ENCODE measurements around the gene PCDH9. TPM values are rescaled to one million over a fixed set of nuclear protein-coding genes. Genes with fewer than 3 reads are reported as not detected.

Gene PCDH9
- total RNA-seq, 1 donor from 2014 or later, result 6.8 TPM

GRCh38 chr13:66971004-66971403, 259.1 kb downstream of the PCDH9 start:
- no peak overlapping the region for H3K27ac ChIP-seq (ENCODE audit: low read depth, low read length)
- no peaks in the 10 kb centered on the region for H3K4me1 ChIP-seq (ENCODE audit: control insufficient read depth in 3 of 3, insufficient read depth in 3 of 3, low read length in 3 of 3)
- no peak overlapping the region for H3K4me3 ChIP-seq (ENCODE audit: low read length in 3 of 3)
- H3K27me3 ChIP-seq (ENCODE audit: control insufficient read depth in 3 of 3, insufficient read depth in 3 of 3, low read length in 3 of 3), result no peaks in the 10 kb centered on the region
- H3K9me3 ChIP-seq (ENCODE audit: control insufficient read depth in 3 of 3, low read length in 3 of 3), result no peaks in the 10 kb centered on the region
- H3K36me3 ChIP-seq (ENCODE audit: control insufficient read depth in 3 of 3, insufficient read depth in 3 of 3, low read length in 3 of 3), result no peaks in the 10 kb centered on the region
- H3K9ac ChIP-seq (ENCODE audit: low read depth in 1 of 3, low read length in 3 of 3), result no peak overlapping the region

GRCh38 chr13:66969291-66969690, 260.8 kb downstream of the PCDH9 start:
- no peaks in the 10 kb centered on the region for H3K9me3 ChIP-seq (ENCODE audit: control insufficient read depth in 3 of 3, low read length in 3 of 3)
- H3K27me3 ChIP-seq (ENCODE audit: control insufficient read depth in 3 of 3, insufficient read depth in 3 of 3, low read length in 3 of 3), result no peaks in the 10 kb centered on the region
- H3K4me3 ChIP-seq (ENCODE audit: low read length in 3 of 3), result no peak overlapping the region
- no peak overlapping the region for H3K27ac ChIP-seq (ENCODE audit: low read depth, low read length)
- H3K4me1 ChIP-seq (ENCODE audit: control insufficient read depth in 3 of 3, insufficient read depth in 3 of 3, low read length in 3 of 3), result no peaks in the 10 kb centered on the region
- H3K9ac ChIP-seq (ENCODE audit: low read depth in 1 of 3, low read length in 3 of 3), result no peak overlapping the region
- H3K36me3 ChIP-seq (ENCODE audit: control insufficient read depth in 3 of 3, insufficient read depth in 3 of 3, low read length in 3 of 3), result no peaks in the 10 kb centered on the region

DNA sequence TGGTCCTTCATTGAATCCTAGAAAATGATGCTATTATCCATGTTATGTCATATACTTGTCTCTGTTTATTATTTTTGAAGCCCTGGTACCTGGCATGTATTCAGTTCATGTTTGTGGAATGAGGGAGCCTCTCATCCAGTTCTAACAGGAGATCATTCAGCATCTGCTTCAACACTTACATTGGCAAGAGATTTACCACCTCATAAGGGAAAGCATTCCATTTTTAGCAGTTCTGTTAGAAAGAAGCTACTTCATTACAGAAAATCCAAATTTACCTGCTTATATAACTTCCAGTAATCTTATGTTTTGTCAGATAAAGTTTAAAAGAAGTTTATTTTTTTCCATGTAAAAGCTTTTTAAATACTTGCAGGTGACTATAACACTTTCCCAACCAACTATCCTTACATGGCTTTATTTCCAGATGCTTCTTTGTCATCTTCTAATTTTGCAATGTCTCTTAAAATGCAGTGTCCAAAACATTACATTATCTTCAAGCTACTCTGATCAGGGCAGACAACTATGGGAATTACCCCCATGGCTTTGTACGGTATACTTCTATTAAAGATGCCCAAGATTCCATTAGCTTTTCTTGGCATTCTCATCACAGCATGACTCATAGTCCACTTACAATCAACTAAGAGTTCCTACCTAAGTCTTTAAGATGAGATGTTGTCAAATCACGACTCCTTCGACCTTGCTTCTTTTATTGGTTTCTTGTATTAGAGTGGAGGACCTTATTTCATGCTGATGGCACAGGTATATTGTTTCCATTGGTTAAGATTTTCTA, 262.1 kb downstream of the PCDH9 start:
- no peaks in the 10 kb centered on the region for H3K4me1 ChIP-seq (ENCODE audit: control insufficient read depth in 3 of 3, insufficient read depth in 3 of 3, low read length in 3 of 3)
- H3K9ac ChIP-seq (ENCODE audit: low read depth in 1 of 3, low read length in 3 of 3), result no peak overlapping the region
- no peak overlapping the region for H3K27ac ChIP-seq (ENCODE audit: low read depth, low read length)
- no peaks in the 10 kb centered on the region for H3K9me3 ChIP-seq (ENCODE audit: control insufficient read depth in 3 of 3, low read length in 3 of 3)
- H3K36me3 ChIP-seq (ENCODE audit: control insufficient read depth in 3 of 3, insufficient read depth in 3 of 3, low read length in 3 of 3), result no peaks in the 10 kb centered on the region
- H3K27me3 ChIP-seq (ENCODE audit: control insufficient read depth in 3 of 3, insufficient read depth in 3 of 3, low read length in 3 of 3), result no peaks in the 10 kb centered on the region
- no peak overlapping the region for H3K4me3 ChIP-seq (ENCODE audit: low read length in 3 of 3)

DNA sequence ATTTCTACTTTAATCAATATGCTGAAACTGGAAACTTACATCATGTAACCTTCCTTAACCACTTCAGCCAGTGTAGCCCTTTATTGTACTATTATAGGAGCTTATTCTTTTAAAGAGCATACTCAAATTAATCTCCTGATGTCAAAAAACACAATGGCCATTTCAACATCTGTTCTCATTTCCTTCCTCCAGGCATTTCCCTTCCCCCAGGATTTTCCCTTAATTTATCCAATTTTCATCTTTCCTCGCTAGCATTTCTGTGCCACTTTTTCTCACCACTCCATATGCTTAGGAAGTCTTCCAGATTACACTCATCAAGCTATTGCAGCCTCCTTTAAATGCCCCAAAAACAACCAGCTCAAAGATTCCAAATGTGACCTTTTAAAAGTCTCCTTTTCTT, 265.0 kb downstream of the PCDH9 start:
- no peaks in the 10 kb centered on the region for H3K4me1 ChIP-seq (ENCODE audit: control insufficient read depth in 3 of 3, insufficient read depth in 3 of 3, low read length in 3 of 3)
- H3K4me3 ChIP-seq (ENCODE audit: low read length in 3 of 3), result no peak overlapping the region
- no peaks in the 10 kb centered on the region for H3K9me3 ChIP-seq (ENCODE audit: control insufficient read depth in 3 of 3, low read length in 3 of 3)
- no peak overlapping the region for H3K27ac ChIP-seq (ENCODE audit: low read depth, low read length)
- no peaks in the 10 kb centered on the region for H3K36me3 ChIP-seq (ENCODE audit: control insufficient read depth in 3 of 3, insufficient read depth in 3 of 3, low read length in 3 of 3)
- no peaks in the 10 kb centered on the region for H3K27me3 ChIP-seq (ENCODE audit: control insufficient read depth in 3 of 3, insufficient read depth in 3 of 3, low read length in 3 of 3)
- H3K9ac ChIP-seq (ENCODE audit: low read depth in 1 of 3, low read length in 3 of 3), result no peak overlapping the region

DNA sequence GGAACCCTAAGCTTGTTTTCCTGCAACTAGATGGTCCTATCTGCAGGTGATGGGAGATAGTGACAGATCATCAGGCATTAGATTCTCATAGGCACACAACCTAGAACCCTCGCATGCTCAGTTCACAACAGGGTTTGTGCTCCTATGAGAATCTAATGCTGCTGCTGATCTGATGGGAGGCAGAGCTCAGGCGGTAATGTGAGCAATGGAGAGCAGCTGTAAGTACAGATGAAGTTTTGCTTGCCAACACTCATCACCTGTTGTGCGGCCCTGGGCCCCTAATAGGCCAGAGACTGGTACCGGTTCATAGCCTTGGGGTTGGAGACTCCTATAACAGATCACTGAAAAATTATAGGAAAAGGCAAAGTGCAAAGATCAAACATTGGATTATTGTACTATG, 267.2 kb downstream of the PCDH9 start:
- no peak overlapping the region for H3K9ac ChIP-seq (ENCODE audit: low read depth in 1 of 3, low read length in 3 of 3)
- H3K4me3 ChIP-seq (ENCODE audit: low read length in 3 of 3), result no peak overlapping the region
- H3K4me1 ChIP-seq (ENCODE audit: control insufficient read depth in 3 of 3, insufficient read depth in 3 of 3, low read length in 3 of 3), result no peaks in the 10 kb centered on the region
- H3K27ac ChIP-seq (ENCODE audit: low read depth, low read length), result no peak overlapping the region
- H3K36me3 ChIP-seq (ENCODE audit: control insufficient read depth in 3 of 3, insufficient read depth in 3 of 3, low read length in 3 of 3), result no peaks in the 10 kb centered on the region
- H3K27me3 ChIP-seq (ENCODE audit: control insufficient read depth in 3 of 3, insufficient read depth in 3 of 3, low read length in 3 of 3), result no peaks in the 10 kb centered on the region
- no peaks in the 10 kb centered on the region for H3K9me3 ChIP-seq (ENCODE audit: control insufficient read depth in 3 of 3, low read length in 3 of 3)

DNA sequence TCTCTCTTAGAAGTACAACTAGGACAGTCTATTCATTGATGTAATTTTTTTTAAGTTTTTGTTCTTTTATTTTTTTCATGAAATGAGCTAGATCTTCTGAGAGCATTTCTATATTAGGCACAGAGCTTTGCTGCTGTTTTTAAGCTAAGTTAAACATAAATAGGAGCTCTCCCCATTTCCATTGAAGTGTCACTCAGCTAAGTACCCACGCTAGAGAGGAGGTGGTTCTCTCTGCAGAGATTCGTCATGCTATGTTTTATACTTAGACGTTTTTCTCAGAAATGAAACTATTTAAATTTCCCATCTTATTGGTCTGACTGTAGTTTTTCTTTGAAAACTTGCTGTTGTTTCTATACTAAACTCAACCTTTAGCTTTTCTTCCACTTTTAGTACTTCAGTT, 271.5 kb downstream of the PCDH9 start:
- no peak overlapping the region for H3K27ac ChIP-seq (ENCODE audit: low read depth, low read length)
- H3K9me3 ChIP-seq (ENCODE audit: control insufficient read depth in 3 of 3, low read length in 3 of 3), result no peaks in the 10 kb centered on the region
- no peak overlapping the region for H3K9ac ChIP-seq (ENCODE audit: low read depth in 1 of 3, low read length in 3 of 3)
- H3K36me3 ChIP-seq (ENCODE audit: control insufficient read depth in 3 of 3, insufficient read depth in 3 of 3, low read length in 3 of 3), result no peaks in the 10 kb centered on the region
- H3K4me3 ChIP-seq (ENCODE audit: low read length in 3 of 3), result no peak overlapping the region
- no peaks in the 10 kb centered on the region for H3K27me3 ChIP-seq (ENCODE audit: control insufficient read depth in 3 of 3, insufficient read depth in 3 of 3, low read length in 3 of 3)
- no peaks in the 10 kb centered on the region for H3K4me1 ChIP-seq (ENCODE audit: control insufficient read depth in 3 of 3, insufficient read depth in 3 of 3, low read length in 3 of 3)

- no peaks in the 10 kb centered on the region for H3K27me3 ChIP-seq (ENCODE audit: control insufficient read depth in 3 of 3, insufficient read depth in 3 of 3, low read length in 3 of 3)
- H3K36me3 ChIP-seq (ENCODE audit: control insufficient read depth in 3 of 3, insufficient read depth in 3 of 3, low read length in 3 of 3), result no peaks in the 10 kb centered on the region
- no peak overlapping the region for H3K9ac ChIP-seq (ENCODE audit: low read depth in 1 of 3, low read length in 3 of 3)
- no peak overlapping the region for H3K4me3 ChIP-seq (ENCODE audit: low read length in 3 of 3)
- H3K27ac ChIP-seq (ENCODE audit: low read depth, low read length), result no peak overlapping the region
- no peaks in the 10 kb centered on the region for H3K9me3 ChIP-seq (ENCODE audit: control insufficient read depth in 3 of 3, low read length in 3 of 3)
- no peaks in the 10 kb centered on the region for H3K4me1 ChIP-seq (ENCODE audit: control insufficient read depth in 3 of 3, insufficient read depth in 3 of 3, low read length in 3 of 3)
These were observed 277.6 kb downstream of the PCDH9 start for GRCh38 chr13:66952507-66952906.

- Histone ChIP-seq H3K4me1 (ENCODE audit: control insufficient read depth in 3 of 3, insufficient read depth in 3 of 3, low read length in 3 of 3) (no peaks in the 10 kb centered on the region), H3K27ac (ENCODE audit: low read depth, low read length) (no peak overlapping the region), H3K27me3 (ENCODE audit: control insufficient read depth in 3 of 3, insufficient read depth in 3 of 3, low read length in 3 of 3) (no peaks in the 10 kb centered on the region), H3K9ac (ENCODE audit: low read depth in 1 of 3, low read length in 3 of 3) (no peak overlapping the region), H3K36me3 (ENCODE audit: control insufficient read depth in 3 of 3, insufficient read depth in 3 of 3, low read length in 3 of 3) (no peaks in the 10 kb centered on the region), H3K9me3 (ENCODE audit: control insufficient read depth in 3 of 3, low read length in 3 of 3) (no peaks in the 10 kb centered on the region), H3K4me3 (ENCODE audit: low read length in 3 of 3) (no peak overlapping the region)
These were observed 278.7 kb downstream of the PCDH9 start for GRCh38 chr13:66951426-66951825.

DNA sequence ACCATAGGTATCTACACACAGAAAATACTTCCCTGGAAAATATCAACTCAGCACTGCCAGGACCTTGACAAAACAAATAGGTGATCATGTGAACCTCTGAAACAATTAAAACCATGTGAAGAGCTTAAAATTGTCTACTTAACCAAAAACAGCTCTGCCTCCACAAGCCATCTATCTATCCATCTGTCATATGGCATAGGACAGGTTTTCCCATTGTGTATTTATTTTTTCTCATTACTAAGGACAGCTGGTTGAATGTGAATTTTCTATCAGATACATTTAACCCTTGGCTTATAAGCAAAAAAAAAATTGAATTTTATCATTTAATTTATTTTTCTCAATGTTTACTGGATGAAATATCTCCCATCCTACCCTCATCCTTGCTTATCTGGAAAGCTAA, 279.5 kb downstream of the PCDH9 start:
- Histone ChIP-seq H3K4me3 (ENCODE audit: low read length in 3 of 3) (no peak overlapping the region), H3K27me3 (ENCODE audit: control insufficient read depth in 3 of 3, insufficient read depth in 3 of 3, low read length in 3 of 3) (no peaks in the 10 kb centered on the region), H3K4me1 (ENCODE audit: control insufficient read depth in 3 of 3, insufficient read depth in 3 of 3, low read length in 3 of 3) (no peaks in the 10 kb centered on the region), H3K9me3 (ENCODE audit: control insufficient read depth in 3 of 3, low read length in 3 of 3) (no peaks in the 10 kb centered on the region), H3K27ac (ENCODE audit: low read depth, low read length) (no peak overlapping the region), H3K36me3 (ENCODE audit: control insufficient read depth in 3 of 3, insufficient read depth in 3 of 3, low read length in 3 of 3) (no peaks in the 10 kb centered on the region), H3K9ac (ENCODE audit: low read depth in 1 of 3, low read length in 3 of 3) (no peak overlapping the region)

DNA sequence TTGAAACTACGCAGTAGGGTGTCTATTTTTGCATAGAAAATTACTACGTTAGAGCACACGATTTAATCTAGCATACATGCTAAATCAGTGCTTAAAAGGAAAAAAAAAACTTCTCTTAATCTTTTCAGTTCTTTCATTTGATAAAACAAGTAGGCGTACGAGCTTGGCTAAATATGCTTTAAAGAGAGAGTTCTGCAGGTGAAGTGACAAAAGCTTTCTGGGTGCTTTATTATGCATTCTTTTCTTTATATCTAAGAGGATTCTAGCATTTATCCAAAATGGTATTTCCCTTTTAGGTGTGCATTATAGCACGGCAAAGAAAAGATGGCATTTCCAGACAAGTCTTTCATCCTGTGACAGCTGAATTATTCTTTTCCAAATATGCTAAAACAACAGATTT, 281.2 kb downstream of the PCDH9 start:
- H3K4me1 ChIP-seq (ENCODE audit: control insufficient read depth in 3 of 3, insufficient read depth in 3 of 3, low read length in 3 of 3), result no peaks in the 10 kb centered on the region
- no peaks in the 10 kb centered on the region for H3K9me3 ChIP-seq (ENCODE audit: control insufficient read depth in 3 of 3, low read length in 3 of 3)
- no peak overlapping the region for H3K4me3 ChIP-seq (ENCODE audit: low read length in 3 of 3)
- no peaks in the 10 kb centered on the region for H3K27me3 ChIP-seq (ENCODE audit: control insufficient read depth in 3 of 3, insufficient read depth in 3 of 3, low read length in 3 of 3)
- no peak overlapping the region for H3K27ac ChIP-seq (ENCODE audit: low read depth, low read length)
- H3K36me3 ChIP-seq (ENCODE audit: control insufficient read depth in 3 of 3, insufficient read depth in 3 of 3, low read length in 3 of 3), result no peaks in the 10 kb centered on the region
- H3K9ac ChIP-seq (ENCODE audit: low read depth in 1 of 3, low read length in 3 of 3), result no peak overlapping the region
